Liver (tissue), 9 donors: ENCODE measurements around the gene KIF5A. TPM values are rescaled to one million over a fixed set of nuclear protein-coding genes. Genes with fewer than 3 reads are reported as not detected.

Experiments
- DNase-seq: peaks from one replicate; pipeline ENCODE4 v3.0.0-alpha.2; 2017; ENCODE audit warnings: low spot score
- H3K27ac ChIP-seq, 2 donors: one replicate each; pipeline ENCODE4 v1.7.0; 2013; ENCODE audit warnings: inconsistent platforms in 2 of 2, low read length in 2 of 2, control low read depth in 1 of 2, low read depth in 1 of 2, mild to moderate bottlenecking in 1 of 2
- H3K27me3 ChIP-seq, 4 donors: one replicate each; pipeline versions ENCODE4 v1.6.1 to v1.7.0; 2013; ENCODE audit warnings: low read length in 3 of 4, inconsistent platforms in 1 of 4, mild to moderate bottlenecking in 1 of 4, moderate library complexity in 1 of 4; ENCODE audit not compliant: control insufficient read depth in 4 of 4, insufficient read depth in 4 of 4
- H3K36me3 ChIP-seq, 4 donors: one replicate each; pipeline versions ENCODE4 v1.6.1 to v1.7.0; 2013; ENCODE audit warnings: low read length in 3 of 4, mild to moderate bottlenecking in 3 of 4, low read depth in 1 of 4, moderate library complexity in 1 of 4; ENCODE audit not compliant: control insufficient read depth in 4 of 4, insufficient read depth in 3 of 4
- H3K4me1 ChIP-seq, 4 donors: one replicate each; pipeline versions ENCODE4 v1.6.1 to v1.7.0; 2013; ENCODE audit warnings: low read length in 3 of 4, mild to moderate bottlenecking in 3 of 4, moderate library complexity in 1 of 4; ENCODE audit not compliant: control insufficient read depth in 4 of 4, insufficient read depth in 4 of 4
- H3K4me3 ChIP-seq, 3 donors: one replicate each; pipeline versions ENCODE4 v1.6.1 to v1.7.0; 2013; ENCODE audit warnings: low read length in 3 of 3, control low read depth in 1 of 3, low read depth in 1 of 3, mild to moderate bottlenecking in 1 of 3
- H3K9ac ChIP-seq, 2 donors: one replicate each; pipeline ENCODE4 v1.7.0; 2013; ENCODE audit warnings: low read length in 2 of 2, mild to moderate bottlenecking in 2 of 2, moderate library complexity in 2 of 2, control low read depth in 1 of 2, low read depth in 1 of 2
- H3K9me3 ChIP-seq, 4 donors: one replicate each; pipeline versions ENCODE4 v1.6.1 to v1.7.0; 2013; ENCODE audit warnings: low read length in 3 of 4; ENCODE audit not compliant: control insufficient read depth in 4 of 4
- EGR1 ChIP-seq, 2 donors: IDR thresholded peaks; 2 replicates each; pipeline ENCODE4 v1.6.1; 2016 to 2018; ENCODE audit warnings: antibody characterized with exemption in 2 of 2, low read depth in 2 of 2
- FOXA1 ChIP-seq: IDR thresholded peaks from 2 replicates; pipeline ENCODE4 v1.6.1; 2016; ENCODE audit warnings: antibody characterized with exemption
- FOXA2 ChIP-seq: IDR thresholded peaks from 2 replicates; pipeline ENCODE4 v1.6.1; 2016; ENCODE audit warnings: antibody characterized with exemption
- GABPA ChIP-seq, 2 donors: IDR thresholded peaks in 1 of 2; conservative IDR thresholded peaks in 1 of 2; 2 replicates each; pipeline ENCODE4 v1.6.1; 2016; ENCODE audit warnings: antibody characterized with exemption in 2 of 2, mild to moderate bottlenecking in 1 of 2, moderate library complexity in 1 of 2
- HNF4A ChIP-seq, 2 donors: conservative IDR thresholded peaks; 2 replicates each; pipeline ENCODE4 v1.6.1; 2016; ENCODE audit warnings: antibody characterized with exemption in 2 of 2, mild to moderate bottlenecking in 2 of 2
- HNF4G ChIP-seq: IDR thresholded peaks from 2 replicates; pipeline ENCODE4 v1.6.1; 2016; ENCODE audit warnings: antibody characterized with exemption
- JUND ChIP-seq, 2 donors: IDR thresholded peaks; 2 replicates each; pipeline ENCODE4 v1.6.1; 2016; ENCODE audit warnings: antibody characterized with exemption in 2 of 2
- NR2F2 ChIP-seq: IDR thresholded peaks from 2 replicates; pipeline ENCODE4 v1.6.1; 2016; ENCODE audit warnings: antibody characterized with exemption
- RAD21 ChIP-seq, 2 donors: IDR thresholded peaks; 2 replicates each; pipeline ENCODE4 v1.6.1; 2016; ENCODE audit warnings: antibody characterized with exemption in 2 of 2, mild to moderate bottlenecking in 2 of 2
- RXRA ChIP-seq, 2 donors: IDR thresholded peaks; 2 replicates each; pipeline ENCODE4 v1.6.1; 2017 to 2018; ENCODE audit warnings: antibody characterized with exemption in 2 of 2, mild to moderate bottlenecking in 1 of 2
- SP1 ChIP-seq: IDR thresholded peaks from 2 replicates; pipeline ENCODE4 v1.6.1; 2018; ENCODE audit warnings: antibody characterized with exemption, mild to moderate bottlenecking
- TAF1 ChIP-seq: conservative IDR thresholded peaks from 2 replicates; pipeline ENCODE4 v1.6.1; 2016; ENCODE audit warnings: antibody characterized with exemption, mild to moderate bottlenecking
- YY1 ChIP-seq: IDR thresholded peaks from 2 replicates; pipeline ENCODE4 v1.6.1; 2016; ENCODE audit warnings: antibody characterized with exemption, mild to moderate bottlenecking
- WGBS: extraction: QIAGEN DNeasy Blood & Tissue Kit; methylation state at CpG from one replicate; pipeline ENCODE4 v1.1.7; 2013; 5-methylcytosine and 5-hydroxymethylcytosine counted together
- polyA plus RNA-seq, 2 donors: library from polyadenylated mRNA; stranded (reverse) in 1 of 2; unstranded in 1 of 2; fragments of 200-250 nt in 1 of 2; fragments of >200 nt in 1 of 2; fragmentation: Nextera tagmentation in 1 of 2; extraction: Ambion mirVana in 1 of 2; gene quantifications; one replicate each; pipeline versions ENCODE4 v1.2.1 to v1.2.3, GENCODE V29; 2013 to 2015
- total RNA-seq, 2 donors: library from RNA; depleted of rRNA; stranded (reverse); fragments of >200 nt; gene quantifications; one replicate each; pipeline ENCODE4 v1.2.3, GENCODE V29; 2014
- TF ChIP-seq, protein P1 (sequence below): IDR thresholded peaks from 2 replicates; pipeline ENCODE4 v1.6.1; 2016; ENCODE audit warnings: antibody characterized with exemption
- TF ChIP-seq, protein P2 (sequence below): IDR thresholded peaks from 2 replicates; pipeline ENCODE4 v1.6.1; 2016; ENCODE audit warnings: antibody characterized with exemption
- TF ChIP-seq, protein P3 (sequence below): IDR thresholded peaks from 2 replicates; pipeline ENCODE4 v1.6.1; 2016; ENCODE audit warnings: antibody characterized with exemption
- TF ChIP-seq, protein P4 (sequence below): IDR thresholded peaks from 2 replicates; pipeline ENCODE4 v1.6.1; 2016; ENCODE audit warnings: antibody characterized with exemption, mild to moderate bottlenecking
- donor health status: healthy.
- donor health status: healthy.
- donor health status: healthy.
- donor health status: healthy.
- donor health status: healthy.

KIF5A gene
- total and polyA plus RNA-seq, 4 donors, result 0.01 to 0.42 TPM; not detected in 2

DNA sequence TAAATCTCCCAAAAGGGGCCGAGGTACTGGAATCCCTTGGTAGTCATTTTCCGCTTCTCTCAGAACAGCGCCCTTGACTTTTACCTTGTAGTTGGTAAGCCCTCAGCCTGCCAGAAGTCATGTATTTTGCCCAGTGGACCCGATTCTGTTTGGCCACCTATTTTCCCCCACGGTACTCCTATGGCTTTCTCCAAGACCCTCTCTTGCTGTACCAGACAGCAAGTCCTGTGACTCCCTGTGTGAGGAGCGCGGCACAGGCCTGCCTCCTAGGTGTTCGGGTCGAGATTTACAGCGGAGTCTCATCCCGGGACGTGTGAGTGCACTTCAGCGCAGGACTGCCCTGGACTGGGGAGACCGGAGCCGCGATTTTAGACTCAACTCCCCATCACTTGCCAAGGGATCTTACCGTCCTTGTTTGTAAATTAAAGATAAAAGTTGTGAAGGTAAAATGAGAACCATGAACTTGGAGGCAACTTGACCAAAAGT is 28.3 kb upstream of the KIF5A start:
- TF ChIP-seq EGR1 (IDR thresholded peaks at IDR 0.05; ENCODE audit: low read depth in 2 of 2), result no peak
- TF ChIP-seq, protein P1, sequence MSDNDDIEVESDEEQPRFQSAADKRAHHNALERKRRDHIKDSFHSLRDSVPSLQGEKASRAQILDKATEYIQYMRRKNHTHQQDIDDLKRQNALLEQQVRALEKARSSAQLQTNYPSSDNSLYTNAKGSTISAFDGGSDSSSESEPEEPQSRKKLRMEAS, result no peak
- no peak for TF ChIP-seq RAD21 (IDR thresholded peaks at IDR 0.05)
- TF ChIP-seq, protein P2, sequence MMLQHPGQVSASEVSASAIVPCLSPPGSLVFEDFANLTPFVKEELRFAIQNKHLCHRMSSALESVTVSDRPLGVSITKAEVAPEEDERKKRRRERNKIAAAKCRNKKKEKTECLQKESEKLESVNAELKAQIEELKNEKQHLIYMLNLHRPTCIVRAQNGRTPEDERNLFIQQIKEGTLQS, result no peak
- TF ChIP-seq RXRA (IDR thresholded peaks at IDR 0.05), result no peak
- WGBS, result 50% methylated on average over 17 of the region's 17 CpGs
- Histone ChIP-seq H3K9ac (peak overlapping the region; percentile 46 to 92), H3K9me3 (no peaks in the 10 kb centered on the region), H3K36me3 (peaks cover 6 to 23% (median 15%) of the 10 kb centered on the region in 4 donors), H3K27me3 (no peaks in the 10 kb centered on the region), H3K4me1 (peaks cover 10 to 58% (median 37%) of the 10 kb centered on the region in 4 donors), H3K4me3 (no peak overlapping the region), H3K27ac (peak overlapping the region; percentile 92 to 95)
- DNase-seq, result peak; percentile 57

DNA sequence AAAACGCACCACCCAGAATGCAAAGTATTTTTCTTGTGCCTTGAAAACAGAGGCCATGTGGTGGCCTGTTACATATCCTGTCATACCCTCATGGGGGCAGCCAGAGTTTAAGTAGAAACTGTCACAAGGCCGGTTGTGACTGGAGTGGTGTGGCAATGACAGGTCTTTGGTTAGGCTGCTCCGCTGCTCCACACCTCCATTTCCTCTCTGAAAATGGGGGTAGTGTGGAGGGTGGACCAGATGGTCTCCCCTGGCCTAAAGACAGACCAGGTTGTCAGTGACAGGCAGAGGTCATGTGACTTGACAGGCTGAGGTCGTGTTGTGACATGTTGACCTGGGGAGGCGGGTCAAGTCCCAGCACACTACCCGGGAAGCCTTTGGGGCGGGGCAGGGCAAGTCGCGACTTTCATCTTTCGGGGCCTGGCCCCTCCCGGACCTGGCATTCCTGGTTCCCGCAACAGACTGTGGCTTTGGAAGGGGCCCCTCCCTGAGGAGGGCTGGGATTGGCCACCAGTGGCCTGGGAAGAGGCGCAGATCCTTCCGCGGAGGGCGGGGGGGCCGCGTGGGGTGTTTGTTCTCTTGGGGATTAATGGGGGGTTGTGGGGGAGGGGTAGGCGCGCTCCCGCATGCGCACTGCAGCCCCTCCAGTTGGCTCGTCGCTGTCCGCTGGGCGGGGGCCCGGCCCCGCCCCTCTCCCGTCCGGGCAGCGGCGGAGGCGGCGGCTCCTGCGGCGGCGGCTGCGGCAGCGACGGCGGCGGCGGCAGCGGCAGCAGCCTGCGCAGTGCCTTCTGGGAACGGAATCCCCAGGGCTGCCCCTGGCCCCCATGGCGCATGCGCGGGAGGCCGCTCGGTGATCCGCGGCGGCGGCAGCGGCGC is 27.6 kb upstream of the KIF5A start, which contains the start of gene MBD6:
Gene MBD6 (plus strand): TSS at position 814 of the 876 bp plus-strand sequence. CDS start 1,480 bp downstream, outside the sequence.
- under 1% methylated on average over 57 of the region's 57 CpGs for WGBS

More for the DNA sequence above, 27.6 kb upstream of the KIF5A start, which contains the start of gene MBD6:
- Histone ChIP-seq H3K9ac (peak within 1 kb of the TSS; percentile 92 to 96), H3K9me3 (no peaks in the 10 kb centered on the region), H3K27me3 (no peaks in the 10 kb centered on the region), H3K27ac (peak within 1 kb of the TSS; percentile 92 to 95), H3K36me3 (peaks cover 3 to 19% (median 13%) of the 10 kb centered on the region in 4 donors), H3K4me3 (peak within 1 kb of the TSS; percentile 63 to 96 (median 82)), H3K4me1 (peaks cover 10 to 56% (median 37%) of the 10 kb centered on the region in 4 donors)
- DNase-seq, result peak; percentile 89
- TF ChIP-seq, protein P3, sequence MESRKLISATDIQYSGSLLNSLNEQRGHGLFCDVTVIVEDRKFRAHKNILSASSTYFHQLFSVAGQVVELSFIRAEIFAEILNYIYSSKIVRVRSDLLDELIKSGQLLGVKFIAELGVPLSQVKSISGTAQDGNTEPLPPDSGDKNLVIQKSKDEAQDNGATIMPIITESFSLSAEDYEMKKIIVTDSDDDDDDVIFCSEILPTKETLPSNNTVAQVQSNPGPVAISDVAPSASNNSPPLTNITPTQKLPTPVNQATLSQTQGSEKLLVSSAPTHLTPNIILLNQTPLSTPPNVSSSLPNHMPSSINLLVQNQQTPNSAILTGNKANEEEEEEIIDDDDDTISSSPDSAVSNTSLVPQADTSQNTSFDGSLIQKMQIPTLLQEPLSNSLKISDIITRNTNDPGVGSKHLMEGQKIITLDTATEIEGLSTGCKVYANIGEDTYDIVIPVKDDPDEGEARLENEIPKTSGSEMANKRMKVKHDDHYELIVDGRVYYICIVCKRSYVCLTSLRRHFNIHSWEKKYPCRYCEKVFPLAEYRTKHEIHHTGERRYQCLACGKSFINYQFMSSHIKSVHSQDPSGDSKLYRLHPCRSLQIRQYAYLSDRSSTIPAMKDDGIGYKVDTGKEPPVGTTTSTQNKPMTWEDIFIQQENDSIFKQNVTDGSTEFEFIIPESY, result no peak
- TF ChIP-seq RXRA (IDR thresholded peaks at IDR 0.05) (peak; percentile 89 to 94), HNF4G (no peak), FOXA1 (no peak), HNF4A (conservative IDR thresholded peaks at IDR 0.05) (peak; percentile 53 to 59), TAF1 (no peak), FOXA2 (peak; percentile 31), JUND (IDR thresholded peaks at IDR 0.05) (peak in 1 of 2 donors; percentile 43), YY1 (peak; percentile 83), SP1 (peak; percentile 90), NR2F2 (peak; percentile 96), GABPA (IDR thresholded peaks at IDR 0.05 in 1 of 2, conservative IDR thresholded peaks at IDR 0.05 in 1 of 2) (peak in 1 of 2 donors; percentile 43)
- TF ChIP-seq, protein P2, result peak; percentile 45
- TF ChIP-seq, protein P1, result peak; percentile 80
- TF ChIP-seq, protein P4, sequence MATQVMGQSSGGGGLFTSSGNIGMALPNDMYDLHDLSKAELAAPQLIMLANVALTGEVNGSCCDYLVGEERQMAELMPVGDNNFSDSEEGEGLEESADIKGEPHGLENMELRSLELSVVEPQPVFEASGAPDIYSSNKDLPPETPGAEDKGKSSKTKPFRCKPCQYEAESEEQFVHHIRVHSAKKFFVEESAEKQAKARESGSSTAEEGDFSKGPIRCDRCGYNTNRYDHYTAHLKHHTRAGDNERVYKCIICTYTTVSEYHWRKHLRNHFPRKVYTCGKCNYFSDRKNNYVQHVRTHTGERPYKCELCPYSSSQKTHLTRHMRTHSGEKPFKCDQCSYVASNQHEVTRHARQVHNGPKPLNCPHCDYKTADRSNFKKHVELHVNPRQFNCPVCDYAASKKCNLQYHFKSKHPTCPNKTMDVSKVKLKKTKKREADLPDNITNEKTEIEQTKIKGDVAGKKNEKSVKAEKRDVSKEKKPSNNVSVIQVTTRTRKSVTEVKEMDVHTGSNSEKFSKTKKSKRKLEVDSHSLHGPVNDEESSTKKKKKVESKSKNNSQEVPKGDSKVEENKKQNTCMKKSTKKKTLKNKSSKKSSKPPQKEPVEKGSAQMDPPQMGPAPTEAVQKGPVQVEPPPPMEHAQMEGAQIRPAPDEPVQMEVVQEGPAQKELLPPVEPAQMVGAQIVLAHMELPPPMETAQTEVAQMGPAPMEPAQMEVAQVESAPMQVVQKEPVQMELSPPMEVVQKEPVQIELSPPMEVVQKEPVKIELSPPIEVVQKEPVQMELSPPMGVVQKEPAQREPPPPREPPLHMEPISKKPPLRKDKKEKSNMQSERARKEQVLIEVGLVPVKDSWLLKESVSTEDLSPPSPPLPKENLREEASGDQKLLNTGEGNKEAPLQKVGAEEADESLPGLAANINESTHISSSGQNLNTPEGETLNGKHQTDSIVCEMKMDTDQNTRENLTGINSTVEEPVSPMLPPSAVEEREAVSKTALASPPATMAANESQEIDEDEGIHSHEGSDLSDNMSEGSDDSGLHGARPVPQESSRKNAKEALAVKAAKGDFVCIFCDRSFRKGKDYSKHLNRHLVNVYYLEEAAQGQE, result peak; percentile 60
